ENCODE results near the gene DOCK9. TPM values are rescaled to one million over a fixed set of nuclear protein-coding genes. Genes with fewer than 3 reads are reported as not detected.

DOCK9 gene
- total RNA-seq, 1 experiment from 2014 or later, result 36.6 TPM

DNA sequence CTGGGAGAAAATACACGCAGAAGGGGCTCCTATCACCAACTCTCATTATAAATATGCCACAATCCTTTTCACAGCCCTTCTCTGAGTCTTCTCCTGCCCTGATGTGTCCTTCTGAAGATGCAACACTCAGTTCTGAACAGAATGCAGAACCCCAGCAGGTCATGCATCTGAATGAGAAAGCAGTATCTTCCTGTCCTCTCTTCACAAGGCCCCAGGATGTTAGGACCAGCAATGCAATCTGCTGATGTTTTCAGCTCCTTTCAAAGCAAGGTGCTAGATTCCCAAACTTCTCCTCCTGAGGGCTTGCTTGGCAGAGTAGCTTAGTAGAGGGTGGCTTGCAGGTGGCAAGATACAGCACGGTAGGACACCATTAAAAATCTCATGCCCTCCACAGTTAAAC is 22.3 kb upstream of the DOCK9 start:
- no peak overlapping the region for H3K4me3 Mint-ChIP-seq
- peaks cover 42% of the 10 kb centered on the region for H3K4me1 Mint-ChIP-seq
- DNase-seq (ENCODE audit: low spot score) (no peak), ATAC-seq (peak; percentile 54)
- no peak for TF ChIP-seq ATF6 (CRISPR knock-in tag; IDR thresholded peaks at IDR 0.05)
- TF ChIP-seq NR2C2 (CRISPR knock-in tag; IDR thresholded peaks at IDR 0.05), result no peak
- TF ChIP-seq, protein P1, sequence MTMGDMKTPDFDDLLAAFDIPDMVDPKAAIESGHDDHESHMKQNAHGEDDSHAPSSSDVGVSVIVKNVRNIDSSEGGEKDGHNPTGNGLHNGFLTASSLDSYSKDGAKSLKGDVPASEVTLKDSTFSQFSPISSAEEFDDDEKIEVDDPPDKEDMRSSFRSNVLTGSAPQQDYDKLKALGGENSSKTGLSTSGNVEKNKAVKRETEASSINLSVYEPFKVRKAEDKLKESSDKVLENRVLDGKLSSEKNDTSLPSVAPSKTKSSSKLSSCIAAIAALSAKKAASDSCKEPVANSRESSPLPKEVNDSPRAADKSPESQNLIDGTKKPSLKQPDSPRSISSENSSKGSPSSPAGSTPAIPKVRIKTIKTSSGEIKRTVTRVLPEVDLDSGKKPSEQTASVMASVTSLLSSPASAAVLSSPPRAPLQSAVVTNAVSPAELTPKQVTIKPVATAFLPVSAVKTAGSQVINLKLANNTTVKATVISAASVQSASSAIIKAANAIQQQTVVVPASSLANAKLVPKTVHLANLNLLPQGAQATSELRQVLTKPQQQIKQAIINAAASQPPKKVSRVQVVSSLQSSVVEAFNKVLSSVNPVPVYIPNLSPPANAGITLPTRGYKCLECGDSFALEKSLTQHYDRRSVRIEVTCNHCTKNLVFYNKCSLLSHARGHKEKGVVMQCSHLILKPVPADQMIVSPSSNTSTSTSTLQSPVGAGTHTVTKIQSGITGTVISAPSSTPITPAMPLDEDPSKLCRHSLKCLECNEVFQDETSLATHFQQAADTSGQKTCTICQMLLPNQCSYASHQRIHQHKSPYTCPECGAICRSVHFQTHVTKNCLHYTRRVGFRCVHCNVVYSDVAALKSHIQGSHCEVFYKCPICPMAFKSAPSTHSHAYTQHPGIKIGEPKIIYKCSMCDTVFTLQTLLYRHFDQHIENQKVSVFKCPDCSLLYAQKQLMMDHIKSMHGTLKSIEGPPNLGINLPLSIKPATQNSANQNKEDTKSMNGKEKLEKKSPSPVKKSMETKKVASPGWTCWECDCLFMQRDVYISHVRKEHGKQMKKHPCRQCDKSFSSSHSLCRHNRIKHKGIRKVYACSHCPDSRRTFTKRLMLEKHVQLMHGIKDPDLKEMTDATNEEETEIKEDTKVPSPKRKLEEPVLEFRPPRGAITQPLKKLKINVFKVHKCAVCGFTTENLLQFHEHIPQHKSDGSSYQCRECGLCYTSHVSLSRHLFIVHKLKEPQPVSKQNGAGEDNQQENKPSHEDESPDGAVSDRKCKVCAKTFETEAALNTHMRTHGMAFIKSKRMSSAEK (CRISPR knock-in tag; IDR thresholded peaks at IDR 0.05; ENCODE audit: borderline replicate concordance), result no peak
- TF ChIP-seq ETV6 (CRISPR knock-in tag; IDR thresholded peaks at IDR 0.05), result no peak
- no peak for TF ChIP-seq SOX15 (CRISPR knock-in tag; IDR thresholded peaks at IDR 0.05)
- TF ChIP-seq SMAD3 (CRISPR knock-in tag; IDR thresholded peaks at IDR 0.05; ENCODE audit: borderline replicate concordance), result no peak
- no peak for TF ChIP-seq TEAD4 (CRISPR knock-in tag; IDR thresholded peaks at IDR 0.05)
- no peak for TF ChIP-seq SP1 (CRISPR knock-in tag; conservative IDR thresholded peaks at IDR 0.05)
- no peak for TF ChIP-seq ZNF423 (CRISPR knock-in tag; IDR thresholded peaks at IDR 0.05)
- no peak for TF ChIP-seq CBFB (CRISPR knock-in tag; IDR thresholded peaks at IDR 0.05; ENCODE audit: low read depth)
- no peak for TF ChIP-seq HMGXB4 (CRISPR knock-in tag; IDR thresholded peaks at IDR 0.05)
- TF ChIP-seq ATF3 (CRISPR knock-in tag; conservative IDR thresholded peaks at IDR 0.05), result no peak
- no peak for TF ChIP-seq CREB1 (CRISPR knock-in tag; IDR thresholded peaks at IDR 0.05)
- TF ChIP-seq PRRX2 (CRISPR knock-in tag; IDR thresholded peaks at IDR 0.05), result no peak
- TF ChIP-seq FOXK1 (CRISPR knock-in tag; IDR thresholded peaks at IDR 0.05), result no peak
- TF ChIP-seq EMX1 (CRISPR knock-in tag; IDR thresholded peaks at IDR 0.05), result no peak
- TF ChIP-seq ZNF219 (CRISPR knock-in tag; IDR thresholded peaks at IDR 0.05; ENCODE audit: borderline replicate concordance), result no peak
- no peak overlapping the region for H3K27ac Mint-ChIP-seq
- POLR2A ChIA-PET, result interaction anchor here (0.8 kb wide), 1 partner anchor 374 kb away, joined by 3 read pairs; no protein-coding TSS in a partner anchor
- CTCF ChIA-PET, result interaction anchor here (0.8 kb wide), 1 partner anchor 15 kb away, joined by 3 read pairs; no protein-coding TSS in a partner anchor
- no peaks in the 10 kb centered on the region for H3K27me3 Mint-ChIP-seq (ENCODE audit: low read depth)
- no peaks in the 10 kb centered on the region for H3K9me3 Mint-ChIP-seq
- no peaks in the 10 kb centered on the region for H3K36me3 Mint-ChIP-seq

GRCh38 chr13:98999639-98999952 is 21.7 kb upstream of the DOCK9 start:
- ATAC-seq (no peak), DNase-seq (ENCODE audit: low spot score) (no peak)
- Mint-ChIP-seq H3K27me3 (ENCODE audit: low read depth) (no peaks in the 10 kb centered on the region), H3K36me3 (no peaks in the 10 kb centered on the region), H3K27ac (no peak overlapping the region), H3K4me1 (peaks cover 42% of the 10 kb centered on the region), H3K4me3 (no peak overlapping the region), H3K9me3 (no peaks in the 10 kb centered on the region)
- ChIA-PET POLR2A (no interaction called here), CTCF (interaction anchor here (0.8 kb wide), 1 partner anchor 14 kb away, joined by 3 read pairs; no protein-coding TSS in a partner anchor)
- TF ChIP-seq ZNF396 (CRISPR knock-in tag; IDR thresholded peaks at IDR 0.05; ENCODE audit: borderline replicate concordance) (no peak), GRHL2 (CRISPR knock-in tag; IDR thresholded peaks at IDR 0.05; ENCODE audit: insufficient replicate concordance, severe bottlenecking) (no peak), ZNF423 (CRISPR knock-in tag; IDR thresholded peaks at IDR 0.05) (no peak), MYBL2 (CRISPR knock-in tag; IDR thresholded peaks at IDR 0.05) (no peak), ZNF317 (CRISPR knock-in tag; IDR thresholded peaks at IDR 0.05; ENCODE audit: borderline replicate concordance, low read depth) (no peak), TEAD4 (CRISPR knock-in tag; IDR thresholded peaks at IDR 0.05) (no peak), CREM (CRISPR knock-in tag; IDR thresholded peaks at IDR 0.05) (no peak), EMX1 (CRISPR knock-in tag; IDR thresholded peaks at IDR 0.05) (no peak), SP1 (CRISPR knock-in tag; conservative IDR thresholded peaks at IDR 0.05) (no peak), ZNF138 (CRISPR knock-in tag; conservative IDR thresholded peaks at IDR 0.05) (no peak), NFE2L1 (CRISPR knock-in tag; IDR thresholded peaks at IDR 0.05) (no peak), MXD4 (CRISPR knock-in tag; IDR thresholded peaks at IDR 0.05; ENCODE audit: borderline replicate concordance) (no peak), RORB (CRISPR knock-in tag; IDR thresholded peaks at IDR 0.05) (no peak)
- TF ChIP-seq, protein P2, sequence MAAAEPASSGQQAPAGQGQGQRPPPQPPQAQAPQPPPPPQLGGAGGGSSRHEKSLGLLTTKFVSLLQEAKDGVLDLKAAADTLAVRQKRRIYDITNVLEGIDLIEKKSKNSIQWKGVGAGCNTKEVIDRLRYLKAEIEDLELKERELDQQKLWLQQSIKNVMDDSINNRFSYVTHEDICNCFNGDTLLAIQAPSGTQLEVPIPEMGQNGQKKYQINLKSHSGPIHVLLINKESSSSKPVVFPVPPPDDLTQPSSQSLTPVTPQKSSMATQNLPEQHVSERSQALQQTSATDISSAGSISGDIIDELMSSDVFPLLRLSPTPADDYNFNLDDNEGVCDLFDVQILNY (CRISPR knock-in tag; IDR thresholded peaks at IDR 0.05), result no peak
- TF ChIP-seq, protein P3, sequence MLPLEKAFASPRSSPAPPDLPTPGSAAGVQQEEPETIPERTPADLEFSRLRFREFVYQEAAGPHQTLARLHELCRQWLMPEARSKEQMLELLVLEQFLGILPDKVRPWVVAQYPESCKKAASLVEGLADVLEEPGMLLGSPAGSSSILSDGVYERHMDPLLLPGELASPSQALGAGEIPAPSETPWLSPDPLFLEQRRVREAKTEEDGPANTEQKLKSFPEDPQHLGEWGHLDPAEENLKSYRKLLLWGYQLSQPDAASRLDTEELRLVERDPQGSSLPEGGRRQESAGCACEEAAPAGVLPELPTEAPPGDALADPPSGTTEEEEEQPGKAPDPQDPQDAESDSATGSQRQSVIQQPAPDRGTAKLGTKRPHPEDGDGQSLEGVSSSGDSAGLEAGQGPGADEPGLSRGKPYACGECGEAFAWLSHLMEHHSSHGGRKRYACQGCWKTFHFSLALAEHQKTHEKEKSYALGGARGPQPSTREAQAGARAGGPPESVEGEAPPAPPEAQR (CRISPR knock-in tag; IDR thresholded peaks at IDR 0.05), result no peak

Data from WTC11 (cell line).